Endothelial cell of umbilical vein (primary cell): ENCODE measurements around the gene TMEM131. TPM values are rescaled to one million over a fixed set of nuclear protein-coding genes. Genes with fewer than 3 reads are reported as not detected.

Experiments
- BruUV-seq: library from RNA; stranded (reverse); fragments of 400-500 nt; replicated peaks from 2 replicates; lab custom pipeline; 2021; lab: Mats Ljungman, UMichigan
- CTCF ChIA-PET: fragments of 300-600, 350-600 bp; sonication (Branson Sonifier 250); formaldehyde crosslinking; loops from one replicate; lab custom pipeline; 2021; ENCODE audit warnings: antibody characterized with exemption, inconsistent platforms; lab: Charles Lee
- POLR2A ChIA-PET: fragments of 300-600, 350-600 bp; sonication (Branson Sonifier 250); formaldehyde crosslinking; loops from one replicate; lab custom pipeline; 2021; ENCODE audit warnings: antibody characterized with exemption, inconsistent platforms; lab: Charles Lee
- DNase-seq: peaks from one replicate; pipeline ENCODE4 v3.0.0-alpha.2; 2011; ENCODE audit warnings: low read depth, low spot score
- FAIRE-seq: peaks from 2 replicates; lab custom pipeline; 2011; peaks lifted over from hg19 to GRCh38; lab: Jason Lieb, UNC
- H2AFZ ChIP-seq: 2 replicates; pipeline ENCODE4 v1.6.0; 2012; ENCODE audit warnings: low read depth, low read length, control low read depth, inconsistent platforms
- H3K27ac ChIP-seq: 2 replicates; pipeline ENCODE4 v1.5.1; 2011; ENCODE audit warnings: low read depth, mild to moderate bottlenecking, control low read depth, low read length, moderate library complexity; ENCODE audit not compliant: insufficient read depth
- H3K27me3 ChIP-seq, 2 experiments: 2 replicates each; pipeline versions ENCODE4 v1.6.0 to v1.6.1; 2011; ENCODE audit warnings: low read length in 2 of 2, mixed read lengths in 1 of 2; ENCODE audit not compliant: control insufficient read depth in 2 of 2, insufficient read depth in 2 of 2
- H3K36me3 ChIP-seq, 2 experiments: 2 replicates in 1 of 2; 3 replicates in 1 of 2; pipeline ENCODE4 v1.5.1; 2011; ENCODE audit warnings: low read length in 2 of 2, mild to moderate bottlenecking in 1 of 2, moderate library complexity in 1 of 2; ENCODE audit not compliant: control insufficient read depth in 2 of 2, insufficient read depth in 2 of 2; ENCODE audit errors: extremely low read depth in 1 of 2
- H3K4me1 ChIP-seq: 3 replicates; pipeline ENCODE4 v1.5.1; 2011; ENCODE audit warnings: mild to moderate bottlenecking, low read length; ENCODE audit not compliant: control insufficient read depth, insufficient read depth; ENCODE audit errors: extremely low read depth
- H3K4me2 ChIP-seq: 2 replicates; pipeline ENCODE4 v1.6.1; 2011; ENCODE audit warnings: low read length, control low read depth, mixed read lengths; ENCODE audit not compliant: insufficient read depth
- H3K4me3 ChIP-seq, 3 experiments: fragments of 200-600 bp in 1 of 3; sonication (generic), shearing (Covaris generic) in 1 of 3; replicated peaks in 1 of 3; 2 replicates each; pipeline ENCODE4 v1.5.1; 2011 to 2016; ENCODE audit warnings: control low read depth in 3 of 3, low read length in 3 of 3, mild to moderate bottlenecking in 2 of 3, inconsistent platforms in 1 of 3, low read depth in 1 of 3, moderate library complexity in 1 of 3; ENCODE audit not compliant: insufficient read depth in 1 of 3
- H3K79me2 ChIP-seq: 2 replicates; pipeline ENCODE4 v1.6.0; 2012; ENCODE audit warnings: low read length, inconsistent platforms; ENCODE audit not compliant: control insufficient read depth, insufficient read depth
- H3K9ac ChIP-seq: replicated peaks from 2 replicates; pipeline ENCODE3; 2011; ENCODE audit warnings: low read length, control low read depth; ENCODE audit not compliant: insufficient read depth; ENCODE audit errors: extremely low read depth
- H3K9me1 ChIP-seq: replicated peaks from 3 replicates; pipeline ENCODE4 v1.6.0; 2011; ENCODE audit warnings: mild to moderate bottlenecking, low read length; ENCODE audit not compliant: control insufficient read depth, insufficient read depth; ENCODE audit errors: extremely low read depth
- H3K9me3 ChIP-seq: replicated peaks from 2 replicates; pipeline ENCODE4 v1.5.1; 2012; ENCODE audit warnings: low read length, inconsistent platforms; ENCODE audit not compliant: control insufficient read depth, insufficient read depth
- H4K20me1 ChIP-seq: replicated peaks from 2 replicates; pipeline ENCODE3; 2011; ENCODE audit warnings: mild to moderate bottlenecking, low read length; ENCODE audit not compliant: control insufficient read depth, insufficient read depth; ENCODE audit errors: extremely low read depth
- EZH2 ChIP-seq: IDR thresholded peaks from 2 replicates; pipeline ENCODE4 v1.6.1; 2012; ENCODE audit warnings: borderline replicate concordance, low read depth, mild to moderate bottlenecking, moderate library complexity, low read length, inconsistent platforms; ENCODE audit not compliant: severe bottlenecking
- JUN ChIP-seq: IDR thresholded peaks from 2 replicates; pipeline ENCODE4 v1.6.1; 2011; ENCODE audit warnings: borderline replicate concordance, low read depth; ENCODE audit not compliant: insufficient read length, insufficient read depth
- MYC ChIP-seq: IDR thresholded peaks from one replicate; pipeline ENCODE4 v1.6.1; 2011; ENCODE audit warnings: mild to moderate bottlenecking, low read depth, low read length
- POLR2A ChIP-seq: IDR thresholded peaks from 2 replicates; pipeline ENCODE4 v1.6.1; 2012; ENCODE audit warnings: low read depth, mild to moderate bottlenecking, control low read depth, low read length
- POLR2AphosphoS5 ChIP-seq: IDR thresholded peaks from 2 replicates; pipeline ENCODE4 v1.6.1; 2012; ENCODE audit warnings: low read depth, mild to moderate bottlenecking, control low read depth, low read length, moderate library complexity; ENCODE audit not compliant: insufficient read depth
- dilution Hi-C: fragments of 300-500 bp; cut with MboI; formaldehyde crosslinking; loops from one replicate; pipeline ENCODE4 v1.15.0; 2019; ENCODE audit warnings: low sequenced_read_pairs; ENCODE audit not compliant: extremely low pct_ligation_motif_present
- intact Hi-C: fragments of 100-400 bp; cut with micrococcal nuclease; formaldehyde crosslinking; loops from one replicate; pipeline ENCODE4 v1.10.0; 2022
- polyA plus RNA-seq, 4 experiments: library from polyadenylated mRNA; depleted of rRNA in 3 of 4; stranded (reverse) in 3 of 4; unstranded in 1 of 4; fragments of >200 nt; gene quantifications; 2 replicates each; pipeline versions ENCODE4 v1.2.1 to v1.2.3, GENCODE V29; 2011 to 2012; ENCODE audit warnings: missing spikeins in 1 of 4
- total RNA-seq: library from RNA; stranded (reverse); gene quantifications from 2 replicates; pipeline ENCODE4 v1.2.3, GENCODE V29; 2021
- TF ChIP-seq, protein P1 (sequence below), 2 donors: IDR thresholded peaks; 1 replicate in 1 of 2; 2 replicates in 1 of 2; pipeline ENCODE4 v1.5.1; 2011; ENCODE audit warnings: low read length in 2 of 2, mild to moderate bottlenecking in 2 of 2, moderate library complexity in 2 of 2, control low read depth in 1 of 2, inconsistent platforms in 1 of 2, low read depth in 1 of 2; ENCODE audit not compliant: insufficient read depth in 1 of 2; ENCODE audit errors: extremely low read depth in 1 of 2

The TMEM131 gene
- total and polyA plus RNA-seq, 2 donors (not counting 3 experiments of a cell fraction or from before 2014, with no cell fraction given), result 12.2 to 28.6 TPM

DNA sequence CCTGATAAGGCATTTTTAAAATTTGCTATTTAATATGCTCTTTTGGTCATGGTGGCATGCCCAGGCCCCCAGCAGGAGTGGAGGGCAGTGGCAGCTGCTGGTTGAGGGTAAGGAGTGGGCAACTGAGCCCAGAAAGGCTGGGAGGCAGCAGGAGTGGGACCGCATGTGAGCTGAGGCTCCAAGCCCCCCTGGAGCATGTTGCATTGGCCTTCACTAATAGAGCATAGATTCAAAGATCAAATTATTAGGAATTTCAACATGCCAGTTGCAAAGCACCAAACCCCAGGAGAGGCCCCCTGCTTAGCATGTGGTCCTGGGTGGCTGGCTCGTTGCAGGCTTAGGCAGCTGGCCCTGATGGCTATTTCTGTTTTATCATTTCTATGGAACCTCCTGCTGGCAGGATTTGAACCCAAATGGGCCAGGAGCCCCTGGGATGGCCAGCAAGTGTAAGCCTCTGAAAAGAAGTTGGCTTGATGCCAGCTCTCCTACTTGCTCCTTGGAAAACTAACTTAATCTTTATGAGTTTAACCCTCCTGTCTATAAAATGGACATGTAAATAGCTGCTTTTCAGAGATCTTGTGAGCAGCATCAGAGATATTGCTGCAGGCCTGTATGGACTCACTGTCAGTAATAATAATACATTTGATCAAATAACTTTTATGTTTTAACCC is 42.1 kb upstream of the TMEM131 start:
- TF ChIP-seq JUN (no peak), EZH2 (no peak)
- no peaks in the 10 kb centered on the region for H3K79me2 ChIP-seq
- no peaks in the 10 kb centered on the region for H3K9me1 ChIP-seq
- H3K27me3 ChIP-seq, result peaks cover 2 to 11% of the 10 kb centered on the region in 2 experiments
- BruUV-seq, result no TSS peak
- no peak overlapping the region for H3K9ac ChIP-seq
- H3K9me3 ChIP-seq, result no peaks in the 10 kb centered on the region
- H3K4me2 ChIP-seq, result no peak overlapping the region
- CTCF ChIA-PET, result interaction anchor here (1.0 to 1.9 kb wide), 2 partner anchors 227 to 231 kb away, joined by 3 to 6 read pairs; no protein-coding TSS in a partner anchor
- DNase-seq, result no peak
- intact Hi-C loops (no loop called here), dilution Hi-C loops (no loop called here)
- no peak overlapping the region for H3K4me3 ChIP-seq
- no peak overlapping the region for H3K27ac ChIP-seq
- FAIRE-seq, result no peak
- H4K20me1 ChIP-seq, result no peaks in the 10 kb centered on the region
- no peak overlapping the region for H2AFZ ChIP-seq
- no peaks in the 10 kb centered on the region for H3K36me3 ChIP-seq
- H3K4me1 ChIP-seq, result no peaks in the 10 kb centered on the region
- POLR2A ChIA-PET, result no interaction called here

DNA sequence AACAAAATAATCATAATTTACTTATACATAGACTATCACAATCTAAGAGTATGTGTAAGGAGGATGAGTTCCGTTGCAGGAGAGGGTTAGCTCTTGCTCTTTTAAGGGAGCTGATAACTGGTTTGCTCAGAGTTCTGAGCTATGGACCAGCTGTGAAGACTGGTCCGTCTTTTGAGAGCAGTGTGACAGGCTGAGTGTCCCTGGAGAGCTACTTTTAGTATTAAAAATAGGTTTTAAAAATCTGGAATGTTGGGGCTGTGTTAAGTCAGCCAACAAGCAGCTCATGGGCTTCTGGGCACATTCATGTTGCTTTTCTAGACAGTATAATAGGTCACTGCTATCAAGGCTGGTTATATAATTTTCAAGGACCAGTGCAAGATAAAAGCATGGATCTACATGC is 41.5 kb upstream of the TMEM131 start:
- H4K20me1 ChIP-seq, result no peaks in the 10 kb centered on the region
- no peak for DNase-seq
- POLR2A ChIA-PET, result no interaction called here
- no peak overlapping the region for H3K27ac ChIP-seq
- CTCF ChIA-PET, result interaction anchor here (1.0 to 1.9 kb wide), 2 partner anchors 226 to 230 kb away, joined by 3 to 6 read pairs; no protein-coding TSS in a partner anchor
- no peak overlapping the region for H3K4me2 ChIP-seq
- dilution Hi-C loops (no loop called here), intact Hi-C loops (no loop called here)
- H3K9ac ChIP-seq, result no peak overlapping the region
- no peaks in the 10 kb centered on the region for H3K9me1 ChIP-seq
- H2AFZ ChIP-seq, result no peak overlapping the region
- peaks cover 2 to 11% of the 10 kb centered on the region in 2 experiments for H3K27me3 ChIP-seq
- no peaks in the 10 kb centered on the region for H3K4me1 ChIP-seq
- H3K36me3 ChIP-seq, result no peaks in the 10 kb centered on the region
- H3K9me3 ChIP-seq, result no peaks in the 10 kb centered on the region
- no peak for FAIRE-seq
- H3K4me3 ChIP-seq, result no peak overlapping the region
- BruUV-seq, result no TSS peak
- TF ChIP-seq MYC (no peak), POLR2A (no peak), EZH2 (no peak), POLR2AphosphoS5 (no peak), JUN (no peak)
- TF ChIP-seq, protein P1, sequence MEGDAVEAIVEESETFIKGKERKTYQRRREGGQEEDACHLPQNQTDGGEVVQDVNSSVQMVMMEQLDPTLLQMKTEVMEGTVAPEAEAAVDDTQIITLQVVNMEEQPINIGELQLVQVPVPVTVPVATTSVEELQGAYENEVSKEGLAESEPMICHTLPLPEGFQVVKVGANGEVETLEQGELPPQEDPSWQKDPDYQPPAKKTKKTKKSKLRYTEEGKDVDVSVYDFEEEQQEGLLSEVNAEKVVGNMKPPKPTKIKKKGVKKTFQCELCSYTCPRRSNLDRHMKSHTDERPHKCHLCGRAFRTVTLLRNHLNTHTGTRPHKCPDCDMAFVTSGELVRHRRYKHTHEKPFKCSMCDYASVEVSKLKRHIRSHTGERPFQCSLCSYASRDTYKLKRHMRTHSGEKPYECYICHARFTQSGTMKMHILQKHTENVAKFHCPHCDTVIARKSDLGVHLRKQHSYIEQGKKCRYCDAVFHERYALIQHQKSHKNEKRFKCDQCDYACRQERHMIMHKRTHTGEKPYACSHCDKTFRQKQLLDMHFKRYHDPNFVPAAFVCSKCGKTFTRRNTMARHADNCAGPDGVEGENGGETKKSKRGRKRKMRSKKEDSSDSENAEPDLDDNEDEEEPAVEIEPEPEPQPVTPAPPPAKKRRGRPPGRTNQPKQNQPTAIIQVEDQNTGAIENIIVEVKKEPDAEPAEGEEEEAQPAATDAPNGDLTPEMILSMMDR (IDR thresholded peaks at IDR 0.05; ENCODE audit: extremely low read depth in 1 of 2, insufficient read depth in 1 of 2, low read depth in 1 of 2, low read length in 2 of 2), result no peak
- no peaks in the 10 kb centered on the region for H3K79me2 ChIP-seq
